ENCODE data around the gene CCNK. TPM values are rescaled to one million over a fixed set of nuclear protein-coding genes. Genes with fewer than 3 reads are reported as not detected.

Gene CCNK
- total and polyA plus RNA-seq, 4 donors: 17.0 to 91.9 (median 33.5) TPM

DNA sequence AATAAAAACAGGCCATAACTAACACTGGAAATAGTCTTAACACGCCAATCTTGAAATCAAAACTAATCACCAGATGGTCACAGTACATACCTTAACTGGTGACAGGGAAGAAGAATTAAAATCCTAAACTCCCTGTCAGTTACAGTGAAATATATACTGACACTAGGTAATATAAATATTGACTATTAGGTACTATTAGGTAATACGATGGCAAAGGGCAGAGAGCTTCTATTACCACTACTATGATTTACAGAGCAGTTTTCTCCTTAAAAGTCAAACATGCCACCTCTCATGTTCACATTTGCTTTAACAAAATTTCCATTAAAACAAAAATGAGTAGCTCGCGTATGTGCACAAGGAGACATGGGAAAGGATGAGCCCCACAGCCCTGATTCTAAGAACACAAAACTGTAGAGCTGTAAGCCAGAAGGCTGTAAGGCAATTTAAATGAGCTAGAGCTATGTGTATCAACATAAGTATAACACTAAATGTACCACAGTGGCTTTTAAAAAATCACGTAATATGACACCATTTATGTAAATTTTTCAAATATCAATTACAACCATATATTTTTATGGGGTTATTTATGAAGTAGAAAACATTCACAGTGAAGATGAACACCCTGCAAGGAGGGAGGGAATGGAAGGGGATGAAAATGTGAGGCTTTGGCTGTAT, 19.7 kb upstream of the CCNK start:
- H3K4me1 ChIP-seq (ENCODE audit: control insufficient read depth in 5 of 5, insufficient read depth in 5 of 5, low read length in 5 of 5): peaks cover 0 to under 1% (median 0%) of the 10 kb centered on the region in 5 donors
- no peak for ATAC-seq (ENCODE audit: insufficient read depth, low FRiP score)
- H3K27ac ChIP-seq (ENCODE audit: low read depth in 1 of 2, low read length in 1 of 2): no peak overlapping the region
- no peaks in the 10 kb centered on the region for H3K27me3 ChIP-seq (ENCODE audit: control insufficient read depth in 3 of 3, insufficient read depth in 3 of 3, low read length in 2 of 3)
- peaks cover 24 to 31% (median 28%) of the 10 kb centered on the region in 4 donors for H3K36me3 ChIP-seq (ENCODE audit: control insufficient read depth in 4 of 4, insufficient read depth in 4 of 4, low read length in 4 of 4)
- TF ChIP-seq, protein P1, sequence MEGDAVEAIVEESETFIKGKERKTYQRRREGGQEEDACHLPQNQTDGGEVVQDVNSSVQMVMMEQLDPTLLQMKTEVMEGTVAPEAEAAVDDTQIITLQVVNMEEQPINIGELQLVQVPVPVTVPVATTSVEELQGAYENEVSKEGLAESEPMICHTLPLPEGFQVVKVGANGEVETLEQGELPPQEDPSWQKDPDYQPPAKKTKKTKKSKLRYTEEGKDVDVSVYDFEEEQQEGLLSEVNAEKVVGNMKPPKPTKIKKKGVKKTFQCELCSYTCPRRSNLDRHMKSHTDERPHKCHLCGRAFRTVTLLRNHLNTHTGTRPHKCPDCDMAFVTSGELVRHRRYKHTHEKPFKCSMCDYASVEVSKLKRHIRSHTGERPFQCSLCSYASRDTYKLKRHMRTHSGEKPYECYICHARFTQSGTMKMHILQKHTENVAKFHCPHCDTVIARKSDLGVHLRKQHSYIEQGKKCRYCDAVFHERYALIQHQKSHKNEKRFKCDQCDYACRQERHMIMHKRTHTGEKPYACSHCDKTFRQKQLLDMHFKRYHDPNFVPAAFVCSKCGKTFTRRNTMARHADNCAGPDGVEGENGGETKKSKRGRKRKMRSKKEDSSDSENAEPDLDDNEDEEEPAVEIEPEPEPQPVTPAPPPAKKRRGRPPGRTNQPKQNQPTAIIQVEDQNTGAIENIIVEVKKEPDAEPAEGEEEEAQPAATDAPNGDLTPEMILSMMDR (IDR thresholded peaks at IDR 0.05; ENCODE audit: control extremely low read depth, extremely low read depth): no peak
- DNase-seq: no peak
- H3K9ac ChIP-seq (ENCODE audit: insufficient read depth in 1 of 2, low read length in 2 of 2): no peak overlapping the region
- 97% methylated on average over 5 of the region's 5 CpGs for WGBS, 2 donors
- no peaks in the 10 kb centered on the region for H3K9me3 ChIP-seq (ENCODE audit: control insufficient read depth in 4 of 4, insufficient read depth in 3 of 4, low read length in 3 of 4)
- H3K4me3 ChIP-seq: no peak overlapping the region

DNA sequence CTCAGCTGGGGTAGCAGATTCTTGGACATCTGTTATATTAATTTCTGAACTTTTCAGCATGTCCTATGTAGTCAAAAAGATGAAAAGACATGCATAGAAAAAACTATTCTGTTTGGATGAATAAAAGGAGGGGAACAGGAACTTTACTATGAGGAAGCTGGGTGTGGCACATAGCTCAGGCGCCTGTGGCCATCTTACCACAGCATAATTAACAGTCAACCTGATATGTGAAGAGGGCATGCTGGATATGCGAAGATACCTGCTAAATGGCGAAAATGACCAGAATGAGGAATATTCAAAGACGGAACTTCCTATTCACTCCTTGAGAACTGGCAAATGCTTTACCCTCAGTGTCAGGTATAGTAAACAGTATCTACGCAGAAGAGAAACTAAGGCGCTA, 19.0 kb upstream of the CCNK start:
- no peaks in the 10 kb centered on the region for H3K27me3 ChIP-seq (ENCODE audit: control insufficient read depth in 3 of 3, insufficient read depth in 3 of 3, low read length in 2 of 3)
- WGBS, 2 donors: 59 to 71% methylated on average over 6 of the region's 6 CpGs
- H3K9me3 ChIP-seq (ENCODE audit: control insufficient read depth in 4 of 4, insufficient read depth in 3 of 4, low read length in 3 of 4): no peaks in the 10 kb centered on the region
- no peak overlapping the region for H3K4me3 ChIP-seq
- H3K27ac ChIP-seq (ENCODE audit: low read depth in 1 of 2, low read length in 1 of 2): no peak overlapping the region
- TF ChIP-seq, protein P1 (IDR thresholded peaks at IDR 0.05; ENCODE audit: control extremely low read depth, extremely low read depth): no peak
- H3K4me1 ChIP-seq (ENCODE audit: control insufficient read depth in 5 of 5, insufficient read depth in 5 of 5, low read length in 5 of 5): peaks cover 0 to 2% (median 0%) of the 10 kb centered on the region in 5 donors
- peaks cover 18 to 29% (median 22%) of the 10 kb centered on the region in 4 donors for H3K36me3 ChIP-seq (ENCODE audit: control insufficient read depth in 4 of 4, insufficient read depth in 4 of 4, low read length in 4 of 4)
- no peak for DNase-seq
- H3K9ac ChIP-seq (ENCODE audit: insufficient read depth in 1 of 2, low read length in 2 of 2): no peak overlapping the region
- no peak for ATAC-seq (ENCODE audit: insufficient read depth, low FRiP score)

DNA sequence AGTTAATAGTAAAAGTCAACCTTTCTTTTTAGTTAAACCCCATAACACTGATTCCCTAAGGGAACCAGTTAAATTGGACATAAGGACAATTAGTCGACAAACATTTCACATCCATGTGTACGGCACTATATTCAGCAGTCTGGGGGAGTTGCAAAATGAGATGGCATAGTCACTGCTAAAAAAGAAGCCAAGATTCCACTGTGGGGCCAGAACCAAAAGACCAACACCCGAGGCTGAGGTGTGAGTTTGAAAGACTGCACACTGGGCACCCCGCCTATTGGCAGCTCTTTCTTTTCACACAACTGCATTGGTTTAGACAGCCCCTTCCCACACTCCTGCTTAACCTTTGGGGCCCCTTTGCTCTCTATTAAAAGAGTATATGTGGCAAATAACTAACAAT, 17.2 kb upstream of the CCNK start:
- Histone ChIP-seq H3K27me3 (ENCODE audit: control insufficient read depth in 3 of 3, insufficient read depth in 3 of 3, low read length in 2 of 3) (no peaks in the 10 kb centered on the region), H3K4me3 (no peak overlapping the region), H3K9me3 (ENCODE audit: control insufficient read depth in 4 of 4, insufficient read depth in 3 of 4, low read length in 3 of 4) (no peaks in the 10 kb centered on the region), H3K36me3 (ENCODE audit: control insufficient read depth in 4 of 4, insufficient read depth in 4 of 4, low read length in 4 of 4) (peaks cover 12 to 23% (median 15%) of the 10 kb centered on the region in 4 donors), H3K4me1 (ENCODE audit: control insufficient read depth in 5 of 5, insufficient read depth in 5 of 5, low read length in 5 of 5) (peaks cover 0 to 10% (median 0%) of the 10 kb centered on the region in 5 donors), H3K9ac (ENCODE audit: insufficient read depth in 1 of 2, low read length in 2 of 2) (no peak overlapping the region), H3K27ac (ENCODE audit: low read depth in 1 of 2, low read length in 1 of 2) (no peak overlapping the region)
- TF ChIP-seq, protein P1 (IDR thresholded peaks at IDR 0.05; ENCODE audit: control extremely low read depth, extremely low read depth): no peak
- DNase-seq: no peak
- WGBS, 2 donors: 91 to 93% methylated on average over 4 of the region's 4 CpGs
- no peak for ATAC-seq (ENCODE audit: insufficient read depth, low FRiP score)
